ENCODE results near the gene BBS10. TPM values are rescaled to one million over a fixed set of nuclear protein-coding genes. Genes with fewer than 3 reads are reported as not detected.

BBS10 gene
- total RNA-seq, 3 donors from 2014 or later, result 2.5 to 7.6 (median 3.3) TPM

GRCh38 chr12:76345569-76345968 lies 2.6 kb downstream of the BBS10 start:
- H3K4me1 ChIP-seq (ENCODE audit: low read depth), result peaks cover 10% of the 10 kb centered on the region
- intact Hi-C loops (cut with DNase I, micrococcal nuclease), result no loop called here
- no peaks in the 10 kb centered on the region for H3K36me3 ChIP-seq (ENCODE audit: low read depth)
- H3K9me3 ChIP-seq, result no peaks in the 10 kb centered on the region
- TF ChIP-seq CTCF (IDR thresholded peaks at IDR 0.05), result no peak
- DNase-seq, result no peak
- no peak overlapping the region for H3K4me3 ChIP-seq
- ATAC-seq, result no peak

DNA sequence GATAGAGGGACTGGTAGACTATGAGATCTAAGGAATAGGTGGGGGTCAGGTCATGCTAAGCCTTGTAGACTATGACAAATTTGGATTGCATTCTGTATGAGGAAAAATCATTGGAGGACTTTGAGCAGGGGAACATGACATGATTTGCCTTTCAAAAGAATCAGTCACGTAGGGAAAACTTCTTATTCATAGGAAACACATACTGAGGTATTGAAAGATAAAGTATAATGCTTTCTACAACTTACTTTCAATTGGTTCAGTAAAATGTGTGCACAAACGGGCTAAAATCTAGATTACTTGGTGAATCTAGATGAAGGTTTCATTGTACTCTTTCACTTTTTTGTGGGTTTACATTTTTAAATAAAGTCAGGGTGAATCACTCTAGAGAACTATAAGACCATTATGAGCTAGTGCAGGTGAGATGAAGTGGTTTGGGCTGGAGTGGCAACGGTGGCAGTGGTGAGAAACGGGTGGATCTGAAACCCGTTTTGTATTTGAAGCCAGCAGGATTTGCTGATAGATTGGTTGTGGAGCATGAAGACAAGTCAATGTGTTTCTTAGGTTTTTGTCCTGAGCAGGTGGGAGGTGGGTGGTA lies 6.7 kb downstream of the BBS10 start:
- Histone ChIP-seq H3K36me3 (ENCODE audit: low read depth) (no peaks in the 10 kb centered on the region), H3K4me3 (no peak overlapping the region), H3K9me3 (no peaks in the 10 kb centered on the region), H3K4me1 (ENCODE audit: low read depth) (no peaks in the 10 kb centered on the region)
- TF ChIP-seq CTCF (IDR thresholded peaks at IDR 0.05), result no peak
- ATAC-seq (no peak), DNase-seq (no peak)
- intact Hi-C loops (cut with DNase I, micrococcal nuclease), result no loop called here

DNA sequence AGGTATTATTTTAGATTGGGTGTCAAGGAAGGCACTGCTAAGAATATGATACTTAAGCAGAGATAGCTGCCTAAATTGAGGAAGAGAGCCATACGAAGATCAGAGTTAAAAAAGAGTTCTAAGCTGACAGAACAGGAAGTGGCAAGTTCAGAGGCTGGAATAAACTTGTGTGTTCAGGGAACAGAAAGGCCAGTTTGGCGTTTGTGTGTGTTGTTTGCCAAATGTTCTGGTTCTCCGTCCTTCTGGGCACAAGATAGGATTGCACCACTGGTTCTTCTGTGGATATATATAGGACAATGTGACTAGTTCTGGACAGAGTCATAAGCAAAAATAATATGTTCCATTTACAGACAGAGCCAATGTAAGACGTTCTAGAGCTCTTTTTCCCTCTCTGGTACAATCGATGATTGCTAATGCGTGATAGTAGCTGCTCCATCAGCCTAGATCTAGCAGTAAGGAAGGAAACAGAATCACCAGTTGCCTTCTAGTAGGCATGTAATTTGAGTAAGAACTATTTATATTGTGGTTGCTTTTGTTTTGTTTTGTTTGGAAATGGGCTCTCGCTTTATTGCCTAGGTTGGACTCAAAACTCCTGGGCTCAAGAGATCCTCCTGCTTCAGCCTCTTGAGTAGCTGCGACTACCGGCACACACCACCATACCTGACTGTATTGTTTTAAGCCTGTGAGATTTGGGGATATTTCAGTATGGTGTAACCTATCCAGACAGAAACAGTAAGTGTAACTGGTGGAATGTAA lies 7.4 kb downstream of the BBS10 start:
- TF ChIP-seq CTCF (IDR thresholded peaks at IDR 0.05), result no peak
- ATAC-seq (no peak), DNase-seq (no peak)
- Histone ChIP-seq H3K36me3 (ENCODE audit: low read depth) (no peaks in the 10 kb centered on the region), H3K9me3 (no peaks in the 10 kb centered on the region), H3K4me1 (ENCODE audit: low read depth) (no peaks in the 10 kb centered on the region), H3K4me3 (no peak overlapping the region)
- intact Hi-C loops (cut with DNase I, micrococcal nuclease), result no loop called here

GRCh38 chr12:76337583-76337982 lies 10.6 kb downstream of the BBS10 start:
- H3K4me1 ChIP-seq (ENCODE audit: low read depth), result no peaks in the 10 kb centered on the region
- H3K9me3 ChIP-seq, result no peaks in the 10 kb centered on the region
- DNase-seq (no peak), ATAC-seq (no peak)
- intact Hi-C loops (cut with DNase I, micrococcal nuclease), result no loop called here
- H3K4me3 ChIP-seq, result no peak overlapping the region
- TF ChIP-seq CTCF (IDR thresholded peaks at IDR 0.05), result no peak
- H3K36me3 ChIP-seq (ENCODE audit: low read depth), result no peaks in the 10 kb centered on the region

GRCh38 chr12:76332606-76333005 lies 15.6 kb downstream of the BBS10 start:
- H3K9me3 ChIP-seq, result no peaks in the 10 kb centered on the region
- no peak overlapping the region for H3K4me3 ChIP-seq
- TF ChIP-seq CTCF (IDR thresholded peaks at IDR 0.05), result no peak
- intact Hi-C loops (cut with DNase I, micrococcal nuclease), result no loop called here
- H3K36me3 ChIP-seq (ENCODE audit: low read depth), result no peaks in the 10 kb centered on the region
- no peak for DNase-seq
- ATAC-seq, result no peak
- H3K4me1 ChIP-seq (ENCODE audit: low read depth), result no peaks in the 10 kb centered on the region

Measured in mucosa of descending colon (tissue), 3 donors.